T-helper 2 cell (primary cell): ENCODE data around the gene FSTL3.

Experiments used
- DNase-seq, 5 experiments: peaks; one replicate each; pipeline versions ENCODE4 v3.0.0 to v3.0.0-alpha.2; 2012 to 2022

FSTL3 gene

GRCh38 chr19:645912-646778 lies 30.0 kb upstream of the FSTL3 start:
- no peak for DNase-seq

DNA sequence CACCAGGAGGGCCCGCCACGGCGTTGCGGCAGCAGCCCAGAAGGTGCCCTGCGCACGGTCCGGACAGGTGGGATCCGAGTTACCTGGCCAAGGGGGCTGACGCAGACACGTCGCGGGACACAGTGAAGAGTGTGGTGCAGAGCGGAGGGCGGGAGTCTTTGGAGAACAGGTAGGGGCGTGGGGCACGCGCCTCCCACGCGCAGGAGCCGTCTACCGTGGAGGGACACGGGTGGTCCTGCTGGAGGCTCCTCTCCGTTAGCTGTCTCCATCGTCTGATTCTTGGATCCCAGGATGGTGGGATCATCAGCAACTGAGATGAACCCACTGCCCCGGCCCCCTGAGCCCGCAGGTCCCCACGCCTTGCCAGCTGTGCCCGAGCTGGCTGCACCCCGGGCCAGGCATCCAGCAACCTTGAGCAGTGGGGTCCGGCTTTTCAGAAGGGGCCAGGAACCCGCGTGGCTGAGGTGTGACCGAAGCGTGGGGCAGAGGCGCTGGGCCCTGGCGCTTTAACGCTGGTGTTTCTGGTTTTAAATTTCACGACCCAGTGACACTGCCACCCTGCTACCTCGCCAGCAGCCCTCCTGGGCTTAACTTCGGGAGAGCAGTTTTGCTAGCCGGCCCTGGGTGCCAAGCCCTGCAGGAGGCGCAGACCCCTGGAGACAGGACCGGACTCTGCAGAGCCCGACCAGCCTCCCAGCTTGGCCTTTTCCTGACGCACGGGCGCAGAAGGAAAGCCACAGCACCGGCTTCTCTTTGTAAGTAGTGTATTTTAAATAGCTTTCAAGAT lies 29.2 kb upstream of the FSTL3 start:
- no peak for DNase-seq

- no peak for DNase-seq
Measured at GRCh38 chr19:647566-648284, 28.5 kb upstream of the FSTL3 start.

- DNase-seq, result no peak
Measured at GRCh38 chr19:648305-648704, 27.9 kb upstream of the FSTL3 start.

GRCh38 chr19:648904-649801 lies 27.0 kb upstream of the FSTL3 start:
- DNase-seq, result no peak

DNA sequence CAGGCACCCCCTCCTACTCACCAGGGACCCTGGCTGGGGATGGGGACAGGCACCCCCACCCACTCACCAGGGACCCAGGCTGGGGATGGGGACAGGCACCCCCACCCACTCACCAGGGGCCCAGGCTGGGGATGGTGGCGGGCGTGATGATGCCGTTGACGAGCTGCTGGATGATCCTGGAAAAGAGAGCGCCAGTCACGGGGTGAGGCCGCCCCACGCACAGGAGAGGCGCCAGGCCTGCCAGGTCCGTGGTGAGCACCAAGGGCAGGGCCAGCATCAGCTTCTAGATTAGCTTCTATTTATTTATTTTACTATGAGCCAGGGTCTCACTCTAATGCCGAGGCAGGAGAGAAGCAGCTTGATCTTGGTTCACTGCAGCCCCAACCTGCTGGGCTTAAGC lies 26.1 kb upstream of the FSTL3 start:
- no peak for DNase-seq

- no peak for DNase-seq
Measured at GRCh38 chr19:651114-651818, 24.9 kb upstream of the FSTL3 start.

DNA sequence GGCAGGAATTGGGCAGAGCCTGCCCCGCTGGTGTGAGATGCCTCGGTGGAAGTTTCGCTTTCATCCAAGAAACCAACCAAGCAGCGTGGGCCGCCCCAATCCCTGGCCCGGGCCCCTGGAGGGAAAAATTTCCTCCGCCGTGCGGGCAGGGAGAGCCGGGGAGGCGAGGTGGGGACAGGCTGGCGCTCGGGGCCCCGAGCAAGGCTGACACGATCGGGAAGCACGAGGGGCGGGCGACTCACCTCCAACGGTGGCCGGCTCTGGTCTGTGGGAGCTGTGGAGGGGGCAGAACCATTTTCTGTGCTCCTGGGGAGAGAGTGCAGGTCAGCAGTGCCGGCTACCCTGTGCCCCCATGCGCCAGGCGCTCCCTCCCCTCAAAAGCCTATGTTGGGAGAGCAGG lies 24.2 kb upstream of the FSTL3 start:
- no peak for DNase-seq

DNA sequence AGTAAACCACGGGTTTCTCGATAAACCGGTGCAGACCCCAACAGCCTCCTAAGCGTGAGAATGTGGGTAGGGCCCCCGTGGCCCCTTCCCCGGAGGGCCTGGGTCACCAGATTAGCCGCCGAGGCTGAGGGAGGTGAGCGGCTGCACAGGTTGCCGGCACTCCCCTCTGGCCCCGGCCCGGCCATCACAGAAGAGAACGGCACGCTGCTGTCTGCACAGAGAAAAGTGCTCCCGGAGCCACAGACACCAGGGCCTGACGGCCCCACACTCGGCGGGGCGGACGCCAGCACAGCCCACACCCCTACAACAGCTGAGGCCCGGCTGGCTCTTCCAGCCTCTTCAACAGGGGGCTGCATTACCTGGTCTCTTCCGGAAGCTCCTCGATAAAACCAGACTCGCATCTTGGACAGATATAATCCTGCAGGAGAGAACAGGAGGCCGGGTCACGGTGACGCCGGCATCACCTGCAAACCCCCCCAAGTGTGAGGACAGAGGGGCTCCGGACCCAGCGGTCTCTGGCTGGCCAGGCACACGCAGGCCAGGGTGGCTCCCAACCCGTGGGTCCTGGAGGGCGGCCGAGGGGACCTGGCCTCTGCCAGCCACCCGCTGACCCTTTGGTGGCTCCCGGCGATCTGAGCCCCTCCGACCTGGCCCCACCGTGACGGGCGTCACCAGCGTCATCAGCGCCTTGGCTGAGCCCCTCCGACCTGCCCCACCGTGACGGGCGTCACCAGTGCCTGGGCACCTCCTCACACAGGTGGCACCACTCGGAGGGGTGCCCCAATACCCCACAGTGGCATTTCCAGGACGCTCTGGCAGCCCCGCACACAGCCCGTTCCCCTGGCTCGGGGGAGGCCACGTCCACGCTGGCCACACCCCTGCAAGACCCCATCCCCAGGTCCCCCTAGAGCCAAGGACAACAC lies 23.5 kb upstream of the FSTL3 start:
- no peak for DNase-seq

DNA sequence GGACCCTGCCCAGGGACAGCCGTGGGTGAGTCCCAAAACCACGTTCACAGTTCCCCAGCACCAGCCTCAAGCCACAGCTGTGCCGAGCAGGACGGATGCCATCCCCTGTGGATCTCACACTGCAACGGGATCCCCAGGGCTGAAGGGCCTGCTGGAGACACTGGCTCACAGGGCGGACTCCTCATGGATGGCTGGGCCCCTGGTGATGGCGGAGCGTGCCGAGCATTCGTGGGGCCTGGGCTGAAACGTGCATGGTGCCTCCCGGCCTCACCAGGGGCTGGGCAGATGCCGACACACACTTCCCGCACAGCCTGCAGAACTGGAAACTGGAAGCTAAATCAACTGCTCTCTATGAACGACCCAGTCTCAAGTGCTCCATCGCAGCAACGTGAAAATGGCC lies 22.8 kb upstream of the FSTL3 start:
- DNase-seq, result no peak

- no peak for DNase-seq
Measured at GRCh38 chr19:655691-656090, 20.5 kb upstream of the FSTL3 start.

GRCh38 chr19:656751-657559 lies 19.2 kb upstream of the FSTL3 start:
- no peak for DNase-seq

GRCh38 chr19:657611-658010 lies 18.6 kb upstream of the FSTL3 start:
- no peak for DNase-seq

DNA sequence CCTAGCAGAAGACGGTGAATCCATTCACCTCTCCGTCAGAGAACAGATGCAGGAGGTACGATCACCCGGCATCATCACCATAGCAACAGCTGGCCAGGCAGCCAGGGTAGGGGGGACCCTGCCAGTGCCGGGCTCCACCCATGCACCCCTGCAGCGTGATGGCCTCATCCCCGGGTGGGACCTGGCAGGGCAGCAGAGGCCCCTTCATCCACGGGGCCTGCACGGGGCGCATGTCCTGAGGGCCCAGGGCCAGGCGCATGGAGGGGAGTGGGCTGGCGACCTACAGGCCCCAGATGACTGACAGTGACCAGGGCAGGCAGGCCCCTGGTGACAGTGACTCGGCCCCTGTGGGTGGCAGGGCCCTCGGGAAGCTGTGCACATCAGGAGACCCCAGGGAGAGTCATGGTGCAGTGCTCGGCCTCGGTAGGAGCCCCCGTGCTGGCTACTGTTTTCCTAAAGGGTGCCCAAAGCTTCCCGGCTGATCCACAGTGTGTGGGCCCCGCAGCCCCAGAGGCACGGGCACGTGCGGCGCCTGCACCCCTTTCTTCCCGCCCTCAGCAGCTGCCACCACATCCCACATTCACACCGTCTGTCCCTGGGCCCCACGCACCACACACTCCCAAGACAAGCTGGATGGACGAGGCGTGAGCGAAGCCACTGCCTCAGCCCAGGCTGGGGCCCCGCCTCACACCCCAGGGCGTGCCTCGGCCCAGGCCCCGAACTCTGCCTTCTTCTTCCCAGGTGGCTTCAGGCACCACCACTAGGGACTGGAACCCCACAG lies 17.9 kb upstream of the FSTL3 start:
- DNase-seq, result no peak

DNA sequence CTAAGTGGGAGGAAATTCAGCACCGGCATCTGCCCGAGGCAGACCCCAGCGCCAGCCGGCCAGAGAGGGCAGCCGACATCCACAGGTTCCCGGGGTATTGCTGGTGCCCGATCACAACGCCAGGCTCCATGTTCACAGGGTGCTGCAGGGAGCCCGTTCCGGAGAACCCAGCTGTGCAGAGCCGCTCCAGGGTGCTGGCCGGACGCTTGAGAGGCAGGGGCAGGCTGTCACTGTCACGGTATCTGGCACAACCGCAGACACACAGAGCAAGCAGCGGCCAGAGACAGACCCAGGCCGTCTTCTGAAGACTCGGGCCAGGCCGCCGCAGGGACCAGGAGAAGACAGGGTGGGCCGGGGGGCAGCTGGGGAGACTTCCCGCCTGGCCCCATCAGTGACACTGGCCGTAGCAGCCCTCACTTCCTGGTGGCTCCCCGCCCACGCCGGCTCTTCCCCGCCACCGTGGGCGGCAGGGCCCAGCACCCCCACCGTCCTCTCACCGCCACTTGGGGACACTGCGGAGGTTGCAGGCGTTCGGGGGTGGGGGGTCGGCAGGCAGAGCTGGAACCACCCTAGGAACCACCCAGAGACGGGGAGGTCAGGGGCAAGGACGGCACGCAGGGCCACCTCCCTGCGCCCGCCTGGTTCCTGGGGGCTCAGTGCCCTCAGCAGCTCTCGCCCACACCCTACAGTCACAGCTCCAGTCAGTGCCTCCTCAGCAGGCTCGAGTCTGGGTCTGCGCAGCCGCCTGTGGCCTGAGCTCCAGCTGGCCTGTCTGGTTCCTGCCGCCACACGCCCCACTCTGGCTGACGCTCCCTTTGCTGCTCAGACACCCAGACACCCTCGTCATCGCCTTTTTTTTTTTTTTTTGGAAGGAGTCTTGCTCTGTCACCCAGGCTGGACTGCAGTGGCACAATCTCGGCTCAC lies 17.0 kb upstream of the FSTL3 start:
- peak in 3 of 5 experiments; percentile 36 to 88 (median 60) for DNase-seq

DNA sequence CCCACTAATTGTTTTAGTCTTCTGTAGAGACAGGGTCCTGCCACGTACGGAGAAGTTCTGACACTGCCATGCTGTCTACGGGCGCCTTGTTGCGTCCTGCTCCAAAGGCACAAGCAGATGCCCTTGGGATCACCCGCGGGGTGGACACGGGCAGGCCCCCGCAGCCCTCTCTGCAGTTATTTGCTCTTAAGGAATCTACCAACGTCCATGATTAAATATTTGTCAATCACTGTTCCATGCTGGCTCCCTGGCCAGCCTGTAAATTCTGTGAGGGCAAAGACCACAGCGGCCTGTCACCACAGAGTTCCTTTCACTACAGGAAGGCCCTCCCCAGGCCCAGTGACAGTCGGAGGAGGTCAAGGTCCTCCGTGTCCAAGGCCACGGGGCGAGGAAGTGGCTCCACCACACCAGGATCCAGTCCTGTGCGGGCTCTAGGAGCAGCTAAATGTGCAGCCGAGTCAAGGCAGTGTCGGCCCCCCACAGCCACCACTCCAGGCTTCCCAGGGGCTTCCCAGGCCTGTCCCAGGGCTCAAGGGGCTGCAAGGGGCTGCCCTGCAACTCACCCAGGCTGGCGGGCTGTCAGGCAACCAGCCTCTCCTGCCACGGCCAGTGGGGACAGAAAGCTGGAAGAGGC lies 15.3 kb upstream of the FSTL3 start:
- DNase-seq, result no peak
